ENCODE measurements around the gene LAMA1.

GRCh38 chr18:7111134-7111533 lies 6.5 kb downstream of the LAMA1 start:
- TF ChIP-seq POLR2A (IDR thresholded peaks at IDR 0.05), result no peak
- no peak for TF ChIP-seq CTCF (IDR thresholded peaks at IDR 0.05)
